ENCODE results near the gene KCND2.

KCND2 gene

DNA sequence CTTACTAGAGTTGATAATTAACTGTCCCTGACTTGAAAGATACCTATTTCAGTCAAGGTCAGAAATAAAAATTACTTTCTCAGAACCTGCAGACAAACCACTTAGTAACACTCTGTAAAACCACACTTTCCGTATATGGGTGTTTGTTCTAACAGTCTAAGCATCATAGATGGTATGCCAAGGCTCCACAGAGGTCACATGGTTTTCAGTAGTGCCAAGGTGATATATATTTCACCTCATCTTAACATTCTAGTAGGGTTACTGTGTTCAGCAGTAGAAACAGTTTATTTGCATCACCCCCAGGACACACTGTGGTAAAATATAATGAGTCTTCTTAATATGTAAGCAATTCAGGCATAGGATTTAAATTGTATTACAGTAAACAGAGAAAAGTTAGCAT lies 61.5 kb downstream of the KCND2 start:
- FAIRE-seq (no peak), DNase-seq (ENCODE audit: insufficient read length, low spot score) (no peak)
- TF ChIP-seq, protein P1, sequence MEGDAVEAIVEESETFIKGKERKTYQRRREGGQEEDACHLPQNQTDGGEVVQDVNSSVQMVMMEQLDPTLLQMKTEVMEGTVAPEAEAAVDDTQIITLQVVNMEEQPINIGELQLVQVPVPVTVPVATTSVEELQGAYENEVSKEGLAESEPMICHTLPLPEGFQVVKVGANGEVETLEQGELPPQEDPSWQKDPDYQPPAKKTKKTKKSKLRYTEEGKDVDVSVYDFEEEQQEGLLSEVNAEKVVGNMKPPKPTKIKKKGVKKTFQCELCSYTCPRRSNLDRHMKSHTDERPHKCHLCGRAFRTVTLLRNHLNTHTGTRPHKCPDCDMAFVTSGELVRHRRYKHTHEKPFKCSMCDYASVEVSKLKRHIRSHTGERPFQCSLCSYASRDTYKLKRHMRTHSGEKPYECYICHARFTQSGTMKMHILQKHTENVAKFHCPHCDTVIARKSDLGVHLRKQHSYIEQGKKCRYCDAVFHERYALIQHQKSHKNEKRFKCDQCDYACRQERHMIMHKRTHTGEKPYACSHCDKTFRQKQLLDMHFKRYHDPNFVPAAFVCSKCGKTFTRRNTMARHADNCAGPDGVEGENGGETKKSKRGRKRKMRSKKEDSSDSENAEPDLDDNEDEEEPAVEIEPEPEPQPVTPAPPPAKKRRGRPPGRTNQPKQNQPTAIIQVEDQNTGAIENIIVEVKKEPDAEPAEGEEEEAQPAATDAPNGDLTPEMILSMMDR (IDR thresholded peaks at IDR 0.05; ENCODE audit: insufficient read depth, missing control alignments): no peak

DNA sequence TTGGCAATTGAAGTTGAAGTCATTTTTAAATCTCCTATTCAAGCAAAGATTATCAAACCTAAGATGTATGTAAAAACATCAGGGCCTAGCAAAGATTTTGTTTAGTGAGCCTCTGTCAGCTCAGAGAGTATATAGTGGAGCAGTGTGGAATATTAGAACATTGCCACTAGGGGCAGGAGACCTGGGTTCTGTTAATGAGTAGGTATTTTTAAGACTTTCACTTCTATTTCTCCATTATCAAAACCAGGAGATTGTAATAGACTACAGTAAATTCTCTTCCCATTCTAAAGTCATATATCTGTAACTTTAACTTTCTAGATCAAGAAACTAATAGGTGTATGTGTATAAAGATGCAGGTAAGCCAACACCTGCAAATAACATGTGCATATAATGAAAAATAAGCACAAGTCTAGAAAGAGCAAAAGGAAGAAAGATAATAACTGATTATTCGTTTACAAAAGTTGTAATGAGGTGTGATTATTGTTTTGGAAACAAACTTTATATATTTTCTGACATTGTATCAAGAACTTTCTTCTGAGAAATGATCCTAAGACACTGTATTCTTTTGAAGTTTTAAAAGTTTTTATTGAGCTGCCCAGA lies 64.4 kb downstream of the KCND2 start:
- no peak for DNase-seq (ENCODE audit: insufficient read length, low spot score)
- FAIRE-seq: peak; percentile 69

DNA sequence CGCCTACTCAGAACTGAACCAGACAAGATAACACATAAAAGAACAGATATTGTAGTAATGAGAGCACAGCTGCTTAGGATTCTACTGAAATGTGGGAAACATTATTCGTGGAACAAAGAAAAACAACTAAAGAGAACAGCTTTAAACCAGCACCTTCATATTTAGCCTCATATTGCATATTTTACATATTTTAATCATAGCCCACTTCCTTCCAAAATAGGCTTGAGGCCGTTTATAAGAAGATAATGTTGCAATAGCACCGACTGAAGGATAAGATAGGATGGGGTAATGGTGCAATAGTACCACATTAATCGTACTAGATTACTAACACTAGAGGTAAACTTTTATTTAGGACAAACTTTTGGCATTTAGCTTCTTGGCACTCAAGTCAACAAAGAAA lies 71.3 kb downstream of the KCND2 start:
- DNase-seq (ENCODE audit: insufficient read length, low spot score): no peak
- no peak for FAIRE-seq
- TF ChIP-seq, protein P1 (IDR thresholded peaks at IDR 0.05; ENCODE audit: insufficient read depth, missing control alignments): no peak

More for the DNA sequence above, 64.4 kb downstream of the KCND2 start:
- TF ChIP-seq, protein P1 (IDR thresholded peaks at IDR 0.05; ENCODE audit: insufficient read depth, missing control alignments): peak; percentile 49

DNA sequence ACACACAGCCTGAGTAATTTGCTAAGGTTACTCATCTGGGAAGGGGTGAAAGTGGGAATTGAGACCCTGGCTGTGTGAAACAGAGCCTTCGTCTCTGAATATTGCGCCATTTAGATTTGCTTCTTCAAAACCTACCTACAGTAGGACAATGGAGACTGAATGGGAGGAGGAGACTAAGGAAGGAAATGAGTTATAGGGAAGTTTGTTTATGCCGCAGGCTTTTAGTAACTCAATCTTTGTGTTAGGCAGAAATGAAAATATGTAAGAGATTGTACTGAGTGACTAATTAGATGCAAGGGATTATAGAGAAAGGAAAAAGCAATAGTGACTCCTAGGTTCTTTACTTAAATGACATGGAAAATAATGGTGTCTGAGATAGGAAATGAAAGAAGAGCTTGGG lies 80.2 kb downstream of the KCND2 start:
- no peak for FAIRE-seq
- DNase-seq (ENCODE audit: insufficient read length, low spot score): no peak
- TF ChIP-seq, protein P1 (IDR thresholded peaks at IDR 0.05; ENCODE audit: insufficient read depth, missing control alignments): no peak

DNA sequence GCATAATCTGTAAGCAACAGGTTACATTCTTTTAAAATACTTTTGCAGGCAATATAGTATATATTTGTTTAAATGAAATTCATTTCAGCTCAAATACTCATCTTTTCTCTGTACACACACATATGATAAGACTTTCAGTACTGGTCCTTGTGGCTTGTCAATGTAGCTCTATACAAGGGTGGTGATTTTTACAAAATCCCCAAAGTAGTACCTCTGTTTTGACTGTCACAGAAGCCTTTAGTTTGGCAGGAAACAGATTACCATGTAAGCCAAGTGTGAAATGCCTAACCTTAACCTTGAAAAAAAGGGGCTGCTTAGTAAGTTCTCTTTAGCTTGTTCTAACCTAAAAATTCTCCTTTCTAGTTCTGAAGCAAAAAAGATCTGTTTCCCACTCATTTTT lies 87.9 kb downstream of the KCND2 start:
- FAIRE-seq (no peak), DNase-seq (ENCODE audit: insufficient read length, low spot score) (no peak)
- TF ChIP-seq, protein P1 (IDR thresholded peaks at IDR 0.05; ENCODE audit: insufficient read depth, missing control alignments): no peak

DNA sequence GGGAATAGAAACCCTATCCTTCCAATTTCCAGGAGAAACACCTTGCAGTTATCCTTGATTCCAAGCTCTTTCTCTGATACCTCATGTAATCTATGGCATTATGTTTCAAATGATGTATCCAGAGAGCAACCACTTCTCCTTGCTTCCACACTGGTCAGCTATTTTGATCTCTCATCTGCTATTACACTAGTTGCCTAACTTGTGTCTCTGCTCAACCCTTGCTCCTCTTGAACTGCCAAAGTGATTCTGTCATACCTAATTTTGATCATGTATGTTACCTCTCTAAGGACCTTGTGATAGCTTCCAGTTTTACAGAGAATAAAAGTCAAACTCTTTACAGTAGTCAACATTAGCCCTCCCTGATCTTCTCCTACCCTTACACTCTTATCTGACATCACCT lies 90.4 kb downstream of the KCND2 start:
- no peak for DNase-seq (ENCODE audit: insufficient read length, low spot score)

DNA sequence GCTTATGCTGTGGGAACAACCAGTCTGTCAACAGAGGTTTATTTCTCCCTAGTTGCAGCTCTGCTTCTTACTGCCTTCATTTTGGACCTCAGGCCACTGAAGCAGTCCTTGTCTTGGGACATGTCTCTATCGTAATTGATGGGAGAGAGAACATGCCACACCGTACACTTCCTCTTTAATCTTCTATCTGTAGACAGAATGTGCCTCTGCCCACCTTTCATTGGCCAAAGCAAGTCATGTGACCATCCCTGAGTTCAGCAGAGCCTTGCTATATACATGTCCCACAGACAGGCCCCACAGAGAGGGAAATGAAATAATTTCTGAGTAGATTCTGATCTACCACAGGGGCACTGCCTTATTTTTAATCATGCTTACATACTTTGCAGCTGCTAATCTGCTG lies 98.0 kb downstream of the KCND2 start:
- FAIRE-seq: no peak
- DNase-seq (ENCODE audit: insufficient read length, low spot score): no peak
- TF ChIP-seq, protein P1 (IDR thresholded peaks at IDR 0.05; ENCODE audit: insufficient read depth, missing control alignments): no peak

More for the DNA sequence above, 90.4 kb downstream of the KCND2 start:
- TF ChIP-seq, protein P1 (IDR thresholded peaks at IDR 0.05; ENCODE audit: insufficient read depth, missing control alignments): no peak
- no peak for FAIRE-seq
